OCI-LY7 (cell line): Measurements from ENCODE around the gene SMNDC1.

Experiments used
- EZH2phosphoT487 ChIP-seq: fragments of 200-600 bp; sonication (generic); IDR thresholded peaks from 2 replicates; pipeline ENCODE4 v1.6.1; 2018; ENCODE audit warnings: low read depth, borderline replicate concordance, mild to moderate bottlenecking, mixed run types, antibody characterized with exemption, low read length, moderate library complexity, mixed read lengths
- TF ChIP-seq, protein P1 (sequence below): fragments of 200-600 bp; sonication (generic); conservative IDR thresholded peaks from 2 replicates; pipeline ENCODE4 v1.5.1; 2014; ENCODE audit warnings: mild to moderate bottlenecking, antibody characterized with exemption, low read length, moderate library complexity, mixed read lengths

DNA sequence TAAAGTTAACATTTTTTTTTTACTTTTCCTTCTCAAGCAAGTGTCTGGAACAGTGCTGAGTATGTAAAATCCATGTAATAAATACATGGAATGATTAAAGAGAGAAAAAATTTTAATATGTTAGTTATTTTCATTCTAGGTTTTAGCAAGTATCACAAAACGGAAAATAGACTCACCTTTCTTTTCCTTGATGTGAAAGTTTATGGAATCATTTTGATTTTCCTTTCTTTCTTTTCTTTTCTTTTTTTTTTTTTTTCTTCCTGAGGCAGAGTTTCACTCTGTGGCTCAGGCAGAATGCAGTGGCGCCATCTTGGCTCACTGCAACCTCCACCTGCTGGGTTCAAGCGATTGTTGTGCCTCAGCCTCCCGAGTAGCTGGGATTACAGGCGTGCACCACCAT lies 28.1 kb downstream of the SMNDC1 start:
- TF ChIP-seq, protein P1, sequence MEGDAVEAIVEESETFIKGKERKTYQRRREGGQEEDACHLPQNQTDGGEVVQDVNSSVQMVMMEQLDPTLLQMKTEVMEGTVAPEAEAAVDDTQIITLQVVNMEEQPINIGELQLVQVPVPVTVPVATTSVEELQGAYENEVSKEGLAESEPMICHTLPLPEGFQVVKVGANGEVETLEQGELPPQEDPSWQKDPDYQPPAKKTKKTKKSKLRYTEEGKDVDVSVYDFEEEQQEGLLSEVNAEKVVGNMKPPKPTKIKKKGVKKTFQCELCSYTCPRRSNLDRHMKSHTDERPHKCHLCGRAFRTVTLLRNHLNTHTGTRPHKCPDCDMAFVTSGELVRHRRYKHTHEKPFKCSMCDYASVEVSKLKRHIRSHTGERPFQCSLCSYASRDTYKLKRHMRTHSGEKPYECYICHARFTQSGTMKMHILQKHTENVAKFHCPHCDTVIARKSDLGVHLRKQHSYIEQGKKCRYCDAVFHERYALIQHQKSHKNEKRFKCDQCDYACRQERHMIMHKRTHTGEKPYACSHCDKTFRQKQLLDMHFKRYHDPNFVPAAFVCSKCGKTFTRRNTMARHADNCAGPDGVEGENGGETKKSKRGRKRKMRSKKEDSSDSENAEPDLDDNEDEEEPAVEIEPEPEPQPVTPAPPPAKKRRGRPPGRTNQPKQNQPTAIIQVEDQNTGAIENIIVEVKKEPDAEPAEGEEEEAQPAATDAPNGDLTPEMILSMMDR, result no peak
- TF ChIP-seq EZH2phosphoT487, result no peak
